NT2/D1 (cell line): ENCODE results near the gene ALOX5AP.

ENCODE experiments used
- YY1 ChIP-seq: IDR thresholded peaks from 2 replicates; pipeline ENCODE4 v1.6.1; 2011; ENCODE audit not compliant: insufficient read length, insufficient read depth
- ZNF274 ChIP-seq: IDR thresholded peaks from 2 replicates; pipeline ENCODE4 v1.6.1; 2011; ENCODE audit warnings: mild to moderate bottlenecking, low read depth, low read length

DNA sequence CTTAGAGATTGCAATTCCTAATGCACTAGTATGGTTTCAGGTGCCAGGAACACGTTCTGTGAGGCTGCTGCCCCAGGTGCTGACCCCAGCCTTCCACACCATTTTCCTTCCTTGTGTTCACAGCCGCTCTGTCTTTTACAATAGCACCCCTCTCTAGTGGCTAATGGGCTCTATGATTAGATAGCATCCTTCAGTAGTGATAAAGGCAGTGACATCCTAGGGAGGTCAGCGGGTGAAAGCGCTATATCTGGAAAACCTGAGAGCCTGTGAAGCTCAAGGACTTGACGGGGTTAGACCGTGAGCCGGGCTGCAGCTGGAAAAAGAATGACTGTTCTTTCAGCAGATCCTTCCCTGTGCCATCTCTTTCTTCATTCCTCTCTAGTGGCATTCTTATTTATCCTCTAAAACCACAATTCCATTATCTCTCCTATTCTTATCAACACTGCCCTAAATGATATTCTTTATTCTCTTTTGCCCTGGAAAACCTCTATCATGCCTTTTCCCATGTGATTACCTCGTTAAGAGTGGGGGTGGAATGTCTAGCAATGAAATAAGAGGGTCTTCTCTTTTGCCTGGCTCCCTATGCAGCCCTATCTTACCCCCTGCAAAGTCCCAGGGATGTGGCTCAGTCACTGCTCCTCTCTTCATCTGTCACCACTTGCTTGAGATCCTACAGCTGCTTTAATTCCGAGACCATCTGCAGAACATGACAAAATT is 21.8 kb downstream of the ALOX5AP start:
- no peak for TF ChIP-seq ZNF274
- no peak for TF ChIP-seq YY1
